A204.1 (cell line): ENCODE data around the gene MAGI1.
"Not testable (repeated sequence)": the region's sequence is repeated elsewhere in the genome, so short reads cannot be mapped to it uniquely, and the experiment has no call there.

Experiments used
- FAIRE-seq: peaks from 2 replicates; lab custom pipeline; 2012; peaks lifted over from hg19 to GRCh38; lab: Jason Lieb, UNC

MAGI1 gene

DNA sequence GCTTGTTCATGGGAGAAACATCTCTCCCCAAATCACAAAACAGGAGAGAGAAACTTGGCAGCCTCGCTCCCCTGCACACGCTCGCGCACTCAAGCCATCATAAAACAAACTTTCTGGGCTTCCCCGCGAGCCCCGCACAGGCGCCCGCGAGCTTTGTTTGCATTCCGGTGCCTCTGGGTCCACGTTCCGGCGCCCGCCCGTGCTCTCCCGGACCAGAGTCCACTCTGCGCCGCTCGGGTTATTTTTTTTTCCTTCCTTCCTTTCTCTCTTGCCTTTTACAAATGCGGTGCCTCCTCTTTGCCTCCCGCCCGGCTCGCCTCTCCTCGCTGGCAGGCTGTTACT is 363 bp downstream of the MAGI1 start:
- FAIRE-seq, result no peak

DNA sequence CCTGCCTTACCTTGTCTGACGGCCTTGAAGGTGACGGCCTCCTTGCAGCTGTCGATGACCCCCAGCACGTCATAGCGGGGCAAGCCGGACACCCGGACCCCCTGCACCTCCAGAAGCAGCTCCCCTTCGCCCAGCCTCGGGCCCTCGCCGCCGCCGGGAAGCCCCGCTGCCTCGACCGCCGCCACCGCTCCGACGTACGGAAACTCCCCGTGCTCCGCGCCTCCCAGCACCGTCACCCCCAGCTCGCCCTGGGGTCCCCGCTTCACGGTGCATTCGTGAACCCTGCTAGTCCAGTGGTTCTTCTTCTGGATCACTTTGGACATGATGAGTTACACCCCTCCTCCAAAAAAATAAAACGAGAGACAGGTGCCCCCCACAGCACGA is 740 bp downstream of the MAGI1 start:
- FAIRE-seq, result no peak

DNA sequence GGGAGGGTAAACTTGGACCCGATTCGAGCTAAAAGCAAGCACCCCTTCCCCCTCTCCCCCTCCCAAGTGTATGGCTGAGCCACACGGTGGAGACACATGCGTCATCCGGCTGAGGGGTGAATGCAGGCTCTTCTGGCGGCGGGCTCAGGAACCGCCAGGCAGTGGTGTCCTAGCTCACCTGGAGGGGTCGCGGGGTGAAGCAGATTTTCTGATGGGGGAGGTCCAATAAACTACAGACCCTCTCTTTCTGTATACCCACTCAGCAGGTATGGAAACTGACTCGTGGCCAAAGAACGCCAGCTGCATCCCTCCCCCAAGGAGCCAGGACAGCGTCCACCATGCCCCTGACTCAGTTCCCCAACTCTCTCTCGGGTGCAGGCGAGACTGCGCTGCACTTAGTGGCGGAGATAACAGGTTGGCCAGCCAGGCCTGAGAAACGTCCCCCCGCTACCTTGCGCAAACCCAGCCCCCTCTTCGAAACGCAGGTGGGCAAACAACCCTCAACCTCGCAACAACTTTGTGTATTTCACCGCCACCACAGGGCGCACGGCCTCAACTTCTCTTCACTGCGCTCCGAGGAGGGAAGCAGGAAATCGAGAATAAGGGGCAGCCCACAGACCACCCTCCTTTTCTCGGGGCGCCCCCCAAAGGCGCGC is 1.3 kb downstream of the MAGI1 start:
- no peak for FAIRE-seq

DNA sequence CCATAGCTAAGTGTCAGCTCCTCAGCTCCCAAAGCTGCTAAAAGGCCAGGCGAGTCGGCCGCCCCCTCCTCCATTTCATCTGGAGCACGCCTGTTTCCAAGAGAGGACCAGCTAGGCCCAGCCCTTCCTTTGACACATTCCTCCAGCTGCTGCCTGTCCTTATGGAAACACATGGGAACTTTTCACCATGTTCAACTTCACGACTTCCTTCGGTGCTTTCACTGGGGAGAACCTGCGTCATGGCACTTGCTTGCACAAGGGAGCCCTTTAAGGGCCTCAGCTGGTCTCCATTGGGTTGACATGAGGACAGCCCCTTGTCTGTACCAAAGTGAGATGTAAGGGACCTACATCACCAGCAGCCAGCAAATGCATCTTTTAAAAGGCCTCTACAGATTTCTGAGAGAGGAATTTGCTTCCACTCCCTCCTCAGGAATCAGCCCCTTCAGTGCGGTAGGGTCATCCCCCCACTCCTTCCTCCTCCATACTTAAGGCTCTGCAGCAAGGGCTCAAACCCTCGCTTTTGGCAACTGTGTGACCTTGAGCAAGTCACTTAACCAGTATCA is 2.1 kb downstream of the MAGI1 start:
- no peak for FAIRE-seq

DNA sequence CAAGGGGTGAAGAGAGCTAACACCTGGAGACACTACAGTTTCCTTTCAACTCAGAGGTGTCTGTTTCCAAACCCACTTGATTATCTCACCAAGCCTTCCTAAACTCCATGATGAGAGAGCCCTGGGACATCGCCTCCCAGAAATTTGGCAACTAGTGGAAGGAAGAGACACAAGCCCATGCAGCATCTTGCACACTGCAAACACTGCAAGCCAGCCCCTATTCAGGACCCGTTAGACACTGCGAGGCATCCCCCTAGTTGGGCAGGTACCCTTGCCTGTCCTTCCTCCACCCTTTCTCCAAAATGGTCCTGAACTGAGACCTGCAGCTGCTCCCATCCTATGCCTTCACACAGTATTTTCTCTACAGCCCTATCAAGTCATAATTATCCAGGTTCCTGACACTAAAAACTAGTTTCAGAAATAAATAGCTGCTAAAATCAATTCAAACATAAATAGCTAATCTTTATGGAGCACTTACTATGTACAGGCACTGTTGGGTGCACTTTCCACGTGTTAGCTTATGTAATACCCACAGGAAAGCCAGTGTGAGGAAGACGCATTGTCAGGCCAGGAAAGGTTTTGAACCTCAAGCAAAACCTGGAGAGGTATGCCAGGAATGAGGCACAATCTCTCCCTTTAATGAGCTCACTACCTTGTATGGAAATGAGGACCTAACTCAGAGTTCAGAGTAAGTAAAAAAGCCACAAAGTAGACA is 2.8 kb downstream of the MAGI1 start:
- FAIRE-seq, result no peak

DNA sequence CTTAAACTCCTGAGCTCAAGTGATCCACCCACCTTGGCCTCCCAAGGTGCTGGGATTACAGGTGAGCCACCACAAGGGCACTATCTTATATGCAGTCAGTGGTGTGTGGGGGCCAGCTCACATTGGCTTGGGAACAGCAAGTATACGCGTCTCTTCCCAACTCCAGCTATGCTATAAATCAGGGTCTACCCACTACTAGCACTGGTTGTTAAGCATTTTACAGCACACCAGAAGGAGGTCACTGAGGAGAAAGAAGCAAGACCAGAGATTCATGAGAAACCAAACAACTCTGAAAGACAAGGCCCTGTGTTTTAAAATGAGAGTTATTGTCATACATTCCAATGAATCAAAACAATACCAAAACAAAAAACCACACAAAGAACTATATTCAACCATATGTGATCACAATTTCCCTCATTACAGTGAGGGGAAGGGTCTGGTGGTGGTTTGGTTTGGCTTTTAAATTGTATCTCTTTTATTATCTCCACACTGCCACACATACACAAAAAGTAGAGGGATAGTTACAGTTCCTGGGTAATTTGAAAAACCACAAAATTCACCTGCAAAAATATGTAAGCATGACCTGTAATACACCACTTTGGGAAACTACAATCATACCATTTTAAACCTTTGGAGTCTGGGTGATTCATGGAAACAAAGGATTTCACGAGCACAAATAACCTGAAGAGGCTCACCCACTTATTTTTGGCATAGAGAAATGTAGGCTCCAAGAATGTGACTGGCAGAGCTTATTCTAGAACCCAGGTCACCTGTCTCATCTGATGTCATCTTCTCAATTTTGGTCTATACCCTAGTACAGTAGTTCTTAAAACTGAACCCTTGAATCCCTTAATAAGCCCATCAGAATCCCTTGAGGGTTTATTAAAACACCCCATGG is 5.2 kb downstream of the MAGI1 start:
- no peak for FAIRE-seq

DNA sequence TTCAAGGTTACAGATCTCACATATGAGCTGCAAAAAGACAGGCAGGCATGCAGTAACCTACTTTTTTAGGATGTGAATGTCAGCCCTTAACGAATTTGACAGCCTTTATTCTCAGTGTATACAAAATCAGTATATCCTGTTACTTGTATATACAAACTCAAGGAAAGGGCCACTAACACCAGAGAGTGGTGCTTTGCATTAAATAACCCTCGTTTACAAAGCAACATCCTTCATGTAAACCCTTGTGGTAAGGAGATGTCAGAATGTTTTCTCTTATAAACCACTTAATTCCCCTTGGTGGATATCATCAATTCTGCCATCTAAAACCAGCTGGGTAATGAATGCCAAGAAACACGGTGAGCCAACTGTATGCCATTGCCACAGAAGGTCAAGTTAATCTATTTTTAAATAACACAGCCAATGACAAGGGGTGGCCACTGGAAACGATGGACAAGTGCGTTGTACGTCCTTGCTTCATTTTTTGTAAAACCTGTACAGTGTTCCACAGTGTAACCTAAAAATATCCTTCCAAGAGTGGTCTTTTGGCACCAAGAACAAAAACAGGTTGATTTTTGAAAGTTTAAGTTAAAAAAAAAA is 7.5 kb downstream of the MAGI1 start:
- no peak for FAIRE-seq

DNA sequence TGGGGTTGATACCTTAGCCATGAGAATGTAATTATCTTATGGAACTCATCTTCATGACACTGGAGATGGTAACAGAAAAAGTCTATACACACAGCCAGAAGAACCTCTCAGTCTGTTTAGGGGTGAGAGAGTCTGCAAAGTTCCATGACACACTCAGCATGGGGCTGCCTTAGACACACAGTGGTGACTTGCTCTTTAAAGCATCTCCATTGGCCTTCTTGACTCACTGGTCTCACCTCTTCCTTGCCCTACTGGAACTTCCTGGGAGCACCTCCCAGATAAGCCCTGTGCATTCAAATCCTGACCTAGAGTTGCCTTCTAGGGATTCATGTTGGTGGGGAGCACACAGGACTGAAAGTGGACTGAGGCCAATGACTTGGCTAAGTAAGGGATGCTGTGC is 9.3 kb downstream of the MAGI1 start:
- no peak for FAIRE-seq

DNA sequence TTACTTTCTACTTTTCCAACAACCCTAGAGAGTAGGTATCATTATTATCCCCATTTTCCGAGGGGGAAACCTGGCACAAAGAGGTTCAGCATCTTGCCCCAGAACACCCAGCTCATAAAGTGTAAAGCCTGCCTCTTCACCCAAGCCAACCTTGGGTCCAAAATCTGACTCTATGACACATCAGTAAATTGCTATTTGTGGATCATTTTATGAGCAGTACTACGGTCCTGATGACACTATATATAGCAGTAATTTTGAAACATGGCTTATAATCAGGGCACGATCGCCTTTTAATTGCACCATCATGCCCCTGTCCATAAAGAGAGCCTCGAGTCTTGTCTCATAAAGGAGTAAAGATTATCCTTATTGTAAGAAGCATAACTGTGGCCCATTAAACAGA is 9.7 kb downstream of the MAGI1 start:
- no peak for FAIRE-seq

DNA sequence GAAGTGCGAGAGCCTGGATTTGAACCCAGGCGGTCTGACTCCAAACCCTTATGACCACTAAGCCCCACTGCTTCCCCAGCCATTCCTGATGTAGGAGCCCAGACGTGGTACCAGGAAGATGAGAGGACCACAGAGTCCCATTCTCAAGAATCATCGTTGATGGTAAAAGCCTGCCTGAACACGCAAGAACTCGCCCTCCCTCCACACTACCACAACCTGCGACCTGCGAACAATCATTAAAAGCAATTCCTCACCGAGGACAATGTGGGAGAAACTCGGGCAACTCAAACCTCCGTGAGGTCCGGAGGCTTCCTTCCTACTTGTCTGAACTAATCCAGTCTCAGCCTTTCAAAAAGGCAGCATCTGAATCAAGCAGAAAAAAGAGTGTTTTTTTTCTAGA is 10.3 kb downstream of the MAGI1 start:
- no peak for FAIRE-seq

DNA sequence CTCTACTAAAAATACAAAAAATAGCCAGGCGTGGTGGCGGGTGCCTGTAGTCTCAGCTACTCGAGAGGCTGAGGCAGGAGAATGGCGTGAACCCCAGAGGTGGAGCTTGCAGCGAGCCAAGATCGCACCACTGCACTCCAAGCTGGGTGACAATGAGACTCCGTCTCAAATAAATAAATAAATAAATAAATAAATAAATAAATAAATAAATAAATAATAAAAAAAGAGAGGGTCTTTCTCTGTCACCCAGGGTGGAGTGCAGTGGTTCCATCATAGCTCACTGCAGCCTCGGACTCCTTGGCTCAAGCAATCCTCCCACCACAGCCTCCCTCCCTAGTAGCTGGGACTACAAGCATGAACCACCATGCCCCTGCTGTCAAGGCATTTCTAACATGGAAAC is 11.6 kb downstream of the MAGI1 start:
- not testable (repeated sequence) for FAIRE-seq

DNA sequence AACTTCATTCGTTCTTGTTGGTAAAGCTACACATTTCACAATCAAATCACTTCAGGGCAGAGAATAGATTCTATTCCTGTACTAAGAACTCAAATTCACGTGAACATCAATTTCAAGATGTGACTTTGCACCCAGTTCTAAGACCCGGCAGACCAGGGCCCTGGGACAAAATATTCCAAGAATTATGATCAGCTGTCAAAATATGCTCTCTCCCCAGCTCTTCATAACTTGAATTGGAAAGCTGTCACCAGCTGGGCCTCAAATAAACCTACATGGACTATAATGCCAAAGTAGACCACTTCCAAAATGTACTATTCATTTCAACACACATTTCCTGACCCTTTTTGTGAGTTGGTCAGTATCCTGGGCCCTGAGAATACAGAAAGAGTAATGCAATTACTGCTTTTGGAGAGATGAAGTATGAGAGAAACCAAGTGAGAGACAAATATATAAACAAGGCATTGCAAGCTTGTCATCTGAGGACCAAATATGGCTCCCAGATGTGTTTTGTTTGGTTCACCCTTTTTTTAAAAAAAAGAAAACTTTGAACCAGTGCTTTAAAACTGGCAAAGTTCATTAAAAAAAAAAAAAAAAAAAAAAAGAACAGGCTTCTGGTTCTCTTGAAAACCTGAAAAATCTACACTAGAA is 14.9 kb downstream of the MAGI1 start:
- no peak for FAIRE-seq

DNA sequence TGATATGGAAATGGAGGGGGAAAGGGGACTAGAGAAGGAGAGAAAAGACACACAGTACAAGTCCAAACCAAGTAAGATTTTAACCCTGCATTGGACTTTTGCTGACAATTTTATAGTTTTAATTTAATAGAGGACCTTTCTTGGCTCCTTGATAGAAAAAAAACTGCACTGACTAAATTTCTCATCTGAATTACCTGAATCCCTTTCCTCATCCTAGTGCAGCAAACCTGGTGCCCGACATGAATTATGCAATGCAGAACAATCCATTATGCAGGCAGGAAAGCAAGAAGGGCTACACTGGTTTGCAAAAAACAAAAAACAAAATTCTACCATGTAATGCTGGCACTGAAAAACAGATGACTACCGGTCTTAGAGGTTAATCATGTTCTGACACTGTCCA is 15.5 kb downstream of the MAGI1 start:
- FAIRE-seq, result no peak

DNA sequence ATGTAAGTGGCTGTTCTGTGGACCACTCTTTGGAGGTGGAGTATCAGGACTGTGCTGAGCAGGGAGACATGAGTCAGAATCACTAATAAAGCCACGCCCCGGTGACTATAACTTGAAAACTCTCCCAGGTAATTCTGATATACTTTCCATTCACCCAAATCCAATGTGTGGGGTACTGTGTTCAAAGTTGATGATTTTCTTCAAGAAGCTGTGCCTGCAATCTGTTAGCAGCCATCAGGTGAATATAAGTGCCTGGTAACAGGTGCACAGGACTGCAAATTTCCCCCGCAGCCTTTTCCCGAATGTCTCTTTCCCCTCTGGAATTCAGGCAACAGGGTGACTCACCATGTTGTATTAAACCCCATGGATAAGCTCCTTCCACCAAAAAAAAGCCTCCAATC is 17.0 kb downstream of the MAGI1 start:
- FAIRE-seq, result no peak

DNA sequence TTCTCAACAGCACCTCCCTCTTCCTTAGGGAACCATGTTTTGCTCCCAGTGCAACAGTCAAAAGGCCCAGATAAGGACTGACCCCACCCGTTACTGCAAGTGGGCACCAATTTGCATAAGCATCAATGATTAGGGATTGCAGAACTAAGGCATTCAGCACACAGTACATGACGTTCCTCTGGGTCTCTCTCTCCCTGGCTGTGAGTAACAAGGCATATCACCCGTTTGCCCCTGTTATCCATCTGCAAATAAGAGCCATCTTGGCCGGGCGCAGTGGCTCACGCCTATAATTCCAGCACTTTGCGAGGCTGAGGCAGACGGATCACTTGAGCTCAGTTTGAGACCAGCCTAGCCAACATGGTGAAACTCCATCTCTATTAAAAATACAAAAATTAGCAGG is 18.8 kb downstream of the MAGI1 start:
- FAIRE-seq, result no peak

DNA sequence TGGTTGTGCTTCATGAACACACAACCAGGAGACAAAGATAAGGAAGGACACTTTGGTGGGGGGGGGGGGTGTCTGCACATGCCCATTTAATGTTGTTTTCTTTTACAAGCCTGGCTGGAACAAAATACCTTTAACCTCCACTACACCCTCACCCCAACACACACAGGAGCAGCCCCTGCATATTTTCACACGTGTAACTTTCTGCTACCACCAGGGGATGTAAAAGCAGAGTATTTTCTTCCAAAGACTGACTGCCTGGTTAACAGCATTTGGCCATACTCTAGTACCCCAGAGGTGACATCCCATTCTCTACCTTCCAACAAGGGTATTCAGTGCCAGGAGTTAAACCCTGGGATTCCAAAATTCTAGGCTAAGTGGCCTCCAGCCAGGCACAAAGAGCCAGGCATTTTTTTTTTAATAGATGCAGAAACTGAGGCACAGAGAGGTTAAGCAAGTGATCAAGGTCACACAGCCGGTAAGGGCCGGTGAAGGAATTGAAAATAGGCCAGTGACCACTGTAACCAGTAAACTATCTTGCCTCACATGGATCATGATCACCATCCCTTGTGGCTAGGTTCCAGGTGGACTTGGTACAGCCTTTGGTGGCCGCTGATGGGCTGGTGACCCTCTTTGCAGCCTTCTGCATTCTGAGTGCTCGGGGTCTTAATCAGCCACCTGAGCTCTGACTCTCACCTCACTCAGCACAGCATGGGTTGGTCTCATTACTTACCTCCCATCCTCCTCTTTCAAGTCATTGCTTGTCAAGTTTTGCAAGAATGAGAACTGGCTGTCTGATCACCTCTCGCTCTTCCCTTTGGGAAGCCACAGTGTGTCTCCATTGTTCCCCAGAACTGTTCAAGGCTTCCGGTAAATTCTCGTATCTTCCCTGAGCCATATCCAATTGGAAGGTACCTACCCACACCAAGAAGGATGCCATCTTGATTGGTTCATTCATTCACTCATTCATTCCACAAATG is 20.4 kb downstream of the MAGI1 start:
- no peak for FAIRE-seq

DNA sequence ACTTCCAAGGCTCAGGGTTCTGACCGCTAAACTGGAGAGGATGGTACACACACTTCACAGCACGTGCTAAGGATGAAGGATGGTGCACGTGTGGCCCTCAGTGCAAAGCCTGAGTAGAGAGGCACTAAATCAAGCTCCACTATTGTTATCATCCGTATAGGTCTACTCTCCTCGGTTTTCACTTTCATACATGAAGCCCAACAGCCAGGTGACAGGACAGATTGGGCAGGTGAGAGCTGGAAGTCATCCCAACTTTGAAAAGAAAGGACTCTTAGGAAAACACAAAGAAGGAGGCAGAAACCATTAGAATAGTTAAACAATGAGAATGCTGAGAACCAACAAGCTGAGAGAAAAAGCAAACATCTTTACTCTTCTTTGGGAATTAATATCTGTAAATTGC is 21.1 kb downstream of the MAGI1 start:
- FAIRE-seq, result no peak

DNA sequence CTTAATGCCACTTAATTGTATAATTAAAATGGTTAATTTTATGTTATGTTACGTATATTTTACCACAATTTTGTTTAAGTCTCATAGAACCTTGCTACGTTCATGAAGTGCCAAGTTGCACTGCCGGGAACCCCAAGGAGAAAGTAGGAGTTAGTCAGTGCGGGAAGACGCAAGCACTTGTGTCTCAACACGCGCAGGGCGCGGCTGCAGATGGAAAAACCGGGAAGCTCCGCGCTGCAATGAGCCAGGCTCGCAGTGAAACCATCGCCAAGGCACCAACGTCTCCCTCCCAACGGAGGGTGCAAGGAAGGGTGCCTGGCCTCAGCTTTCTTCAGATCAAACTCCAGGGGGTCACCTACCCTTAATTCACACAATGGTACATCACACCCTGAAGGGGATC is 21.6 kb downstream of the MAGI1 start:
- FAIRE-seq, result no peak

DNA sequence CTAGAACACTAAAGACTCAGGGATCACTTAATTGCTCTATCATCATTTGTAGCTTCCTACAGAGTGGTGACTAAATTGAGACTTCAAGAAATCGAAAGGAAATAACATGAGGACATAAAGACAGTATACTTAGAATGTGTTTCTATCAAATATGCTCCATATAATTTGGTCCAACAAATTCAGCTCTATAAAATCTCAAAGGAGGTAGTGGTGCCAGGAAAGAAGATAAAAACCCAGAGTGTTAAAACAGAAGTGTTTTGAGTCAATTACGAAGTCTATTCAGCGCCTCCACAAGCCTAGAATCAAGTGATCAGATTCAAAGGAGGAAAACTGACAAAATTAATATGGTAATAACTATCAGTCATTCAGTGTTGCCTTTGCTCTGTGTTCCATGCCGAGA is 22.9 kb downstream of the MAGI1 start:
- FAIRE-seq, result no peak

DNA sequence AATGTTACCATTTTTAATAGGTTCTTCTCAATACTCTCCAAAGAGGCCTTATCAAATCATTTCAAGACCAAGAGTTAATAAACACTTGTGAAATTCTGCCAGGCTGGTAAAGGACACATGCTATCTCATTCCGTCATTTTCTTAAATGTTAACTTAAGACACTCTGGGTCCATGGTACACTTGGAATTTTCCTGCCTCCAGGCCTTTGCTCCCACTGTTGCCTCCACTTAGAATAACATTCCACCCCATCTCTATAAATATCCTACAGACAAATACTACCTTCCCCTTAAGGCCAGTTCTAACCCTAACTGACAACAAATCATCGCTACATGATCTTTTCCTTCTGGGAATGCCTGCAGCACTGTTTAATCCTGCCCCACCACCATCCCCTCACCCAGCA is 24.1 kb downstream of the MAGI1 start:
- FAIRE-seq, result no peak

DNA sequence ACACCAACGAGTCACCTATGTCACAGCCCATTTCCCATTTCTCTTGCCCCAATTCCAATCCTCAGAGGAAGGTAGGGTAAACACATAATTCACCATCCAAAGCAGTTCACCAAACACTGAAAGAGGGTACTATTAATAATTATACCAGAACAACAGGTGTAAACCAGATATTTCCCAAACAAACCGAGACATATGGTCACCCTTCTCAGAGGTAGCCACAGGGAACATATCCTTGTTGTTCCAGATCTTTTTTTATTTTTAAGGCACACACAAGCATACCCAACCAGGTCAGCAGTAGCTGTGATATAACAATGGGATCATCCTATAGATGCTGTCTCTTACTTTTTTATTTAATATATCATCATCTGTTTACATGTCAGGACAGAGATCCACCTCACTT is 24.7 kb downstream of the MAGI1 start:
- no peak for FAIRE-seq
